Cardiac muscle cell (in vitro differentiated cells and primary cell): ENCODE data around the gene FRY. TPM values are rescaled to one million over a fixed set of nuclear protein-coding genes. Genes with fewer than 3 reads are reported as not detected.

ENCODE experiments used
- DNase-seq, 2 donors: peaks; one replicate each; pipeline versions ENCODE4 v3.0.0 to v3.0.0-alpha.2; 2010 to 2017; ENCODE audit warnings: low read depth in 1 of 2, low spot score in 1 of 2
- H3K27ac ChIP-seq: fragments of 200-600 bp; sonication (generic); 2 replicates; pipeline ENCODE4 v1.5.1; 2016
- H3K27me3 ChIP-seq: fragments of 200-600 bp; sonication (generic); 2 replicates; pipeline ENCODE4 v1.6.0; 2016; ENCODE audit warnings: control low read depth
- H3K36me3 ChIP-seq: fragments of 200-600 bp; sonication (generic); 2 replicates; pipeline ENCODE4 v1.5.1; 2016; ENCODE audit warnings: control low read depth
- H3K4me1 ChIP-seq: fragments of 200-600 bp; sonication (generic); 2 replicates; pipeline ENCODE4 v1.8.1; 2017; ENCODE audit warnings: low read depth, mild to moderate bottlenecking, mixed run types
- H3K4me3 ChIP-seq: fragments of 200-600 bp; sonication (generic); 2 replicates; pipeline ENCODE4 v1.5.1; 2016; ENCODE audit warnings: mild to moderate bottlenecking
- H3K9me3 ChIP-seq: fragments of 200-600 bp; sonication (generic); 2 replicates; pipeline ENCODE4 v1.5.1; 2017; ENCODE audit warnings: low read depth, mild to moderate bottlenecking, control low read depth
- CTCF ChIP-seq: IDR thresholded peaks from 2 replicates; pipeline ENCODE4 v1.5.1; 2012; ENCODE audit warnings: low read depth, mild to moderate bottlenecking, low read length
- polyA plus RNA-seq: library from polyadenylated mRNA; unstranded; fragments of >200 nt; fragmentation: Nextera tagmentation; extraction: Ambion mirVana; gene quantifications from 2 replicates; pipeline ENCODE4 v1.2.1, GENCODE V29; 2016
- total RNA-seq: library from RNA; depleted of rRNA; stranded (reverse); fragments of >200 nt; gene quantifications from 2 replicates; pipeline ENCODE4 v1.2.3, GENCODE V29; 2016

The FRY gene
- total and polyA plus RNA-seq, 2 experiments from 2014 or later: 2.4 to 13.2 TPM

- Histone ChIP-seq H3K4me3 (no peak overlapping the region), H3K27me3 (no peaks in the 10 kb centered on the region), H3K4me1 (peaks cover 8% of the 10 kb centered on the region), H3K9me3 (no peaks in the 10 kb centered on the region), H3K36me3 (no peaks in the 10 kb centered on the region), H3K27ac (no peak overlapping the region)
- DNase-seq: no peak
- TF ChIP-seq CTCF: no peak
These were observed 234.6 kb downstream of the FRY start for GRCh38 chr13:32266130-32266529.

DNA sequence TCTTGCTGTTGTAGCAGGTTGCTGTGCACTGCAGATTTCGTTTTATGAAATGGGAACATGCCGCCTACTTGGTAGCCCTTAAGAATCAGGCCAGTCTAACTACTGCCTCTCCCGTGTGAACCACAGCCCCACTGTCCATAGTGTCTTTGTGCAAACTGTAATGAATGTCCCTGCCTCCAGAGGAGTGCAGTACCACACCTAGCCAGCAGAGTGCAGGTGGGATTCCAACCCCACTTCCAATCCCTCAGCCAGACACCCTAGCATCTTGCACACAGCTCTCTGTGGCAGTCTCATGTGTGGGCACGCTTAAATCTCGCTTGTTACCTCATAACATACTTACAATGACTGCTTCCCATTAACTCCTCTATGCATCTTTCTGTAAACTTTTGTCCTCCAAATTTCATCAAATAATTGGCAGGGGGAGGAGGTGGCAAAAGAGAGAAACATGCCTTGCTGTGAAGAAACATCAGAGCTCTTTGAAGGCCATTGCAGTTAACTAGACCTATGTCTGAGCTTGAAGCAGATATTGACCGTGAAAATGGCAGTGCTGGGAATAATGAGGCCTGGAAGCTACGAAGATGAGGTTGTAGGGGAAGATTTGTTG lies 236.4 kb downstream of the FRY start:
- Histone ChIP-seq H3K27ac (no peak overlapping the region), H3K4me1 (no peaks in the 10 kb centered on the region), H3K36me3 (no peaks in the 10 kb centered on the region), H3K27me3 (no peaks in the 10 kb centered on the region), H3K9me3 (no peaks in the 10 kb centered on the region), H3K4me3 (no peak overlapping the region)
- DNase-seq: peak in 1 of 2 donors; percentile 22
- peak; percentile 48 for TF ChIP-seq CTCF

GRCh38 chr13:32272021-32272683 lies 240.6 kb downstream of the FRY start:
- no peak for TF ChIP-seq CTCF
- Histone ChIP-seq H3K4me1 (no peaks in the 10 kb centered on the region), H3K27me3 (no peaks in the 10 kb centered on the region), H3K36me3 (no peaks in the 10 kb centered on the region), H3K9me3 (no peaks in the 10 kb centered on the region), H3K27ac (no peak overlapping the region), H3K4me3 (no peak overlapping the region)
- peak in 1 of 2 donors; percentile 43 for DNase-seq

DNA sequence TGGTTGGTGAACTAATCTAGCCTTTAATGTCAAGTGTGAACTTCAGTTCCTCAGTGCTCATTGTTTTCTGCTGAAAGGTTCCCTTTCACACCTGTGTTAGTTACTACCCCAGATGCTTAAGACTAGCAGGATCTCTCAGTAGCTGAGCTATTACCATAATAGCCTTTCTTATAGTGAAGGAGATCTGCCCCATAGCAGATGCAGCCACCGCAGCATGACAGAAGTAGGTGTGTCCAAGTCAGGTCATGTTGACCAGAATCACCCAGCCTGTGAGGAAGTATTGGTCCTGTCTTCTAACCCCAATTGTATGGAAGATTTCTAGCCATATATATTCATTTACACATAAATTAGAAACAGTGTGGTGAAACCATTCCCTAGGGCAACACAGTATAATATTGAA lies 246.3 kb downstream of the FRY start:
- DNase-seq: no peak
- H3K9me3 ChIP-seq: no peaks in the 10 kb centered on the region
- TF ChIP-seq CTCF: no peak
- H3K4me1 ChIP-seq: peaks cover 3% of the 10 kb centered on the region
- no peak overlapping the region for H3K4me3 ChIP-seq
- H3K27me3 ChIP-seq: no peaks in the 10 kb centered on the region
- no peak overlapping the region for H3K27ac ChIP-seq
- H3K36me3 ChIP-seq: no peaks in the 10 kb centered on the region

DNA sequence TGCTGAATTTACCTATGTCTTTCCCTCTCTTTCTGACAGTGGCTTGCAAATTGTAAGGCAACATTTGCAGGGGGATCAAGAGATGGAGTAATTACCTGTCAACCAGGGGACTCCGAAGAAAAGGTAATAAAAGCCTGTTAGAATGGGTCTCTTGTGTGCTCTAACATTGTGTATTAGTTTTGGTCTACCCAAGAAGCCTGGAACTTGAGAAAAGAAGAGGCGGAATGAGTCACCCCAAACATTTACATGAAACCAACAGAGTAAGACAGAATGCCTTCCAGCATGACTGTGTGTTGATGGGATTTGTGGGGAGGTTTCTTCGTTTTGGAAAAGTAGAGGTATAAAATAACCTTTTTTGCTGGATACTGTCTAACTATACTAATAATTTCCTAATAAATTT lies 246.9 kb downstream of the FRY start:
- Histone ChIP-seq H3K9me3 (no peaks in the 10 kb centered on the region), H3K27me3 (no peaks in the 10 kb centered on the region), H3K4me1 (peaks cover 4% of the 10 kb centered on the region), H3K36me3 (no peaks in the 10 kb centered on the region), H3K4me3 (no peak overlapping the region), H3K27ac (no peak overlapping the region)
- TF ChIP-seq CTCF: no peak
- DNase-seq: no peak
